NCI-H2227 treated with DMSO at 0.1 percent for 48 hours (cell line): Measurements from ENCODE around the gene BFAR.
"Not testable (repeated sequence)": the region's sequence is repeated elsewhere in the genome, so short reads cannot be mapped to it uniquely, and the experiment has no call there.

Source experiments
- DNase-seq: peaks from one replicate; lab custom pipeline; 2025; lab: John Stamatoyannopoulos, UW

The BFAR gene

DNA sequence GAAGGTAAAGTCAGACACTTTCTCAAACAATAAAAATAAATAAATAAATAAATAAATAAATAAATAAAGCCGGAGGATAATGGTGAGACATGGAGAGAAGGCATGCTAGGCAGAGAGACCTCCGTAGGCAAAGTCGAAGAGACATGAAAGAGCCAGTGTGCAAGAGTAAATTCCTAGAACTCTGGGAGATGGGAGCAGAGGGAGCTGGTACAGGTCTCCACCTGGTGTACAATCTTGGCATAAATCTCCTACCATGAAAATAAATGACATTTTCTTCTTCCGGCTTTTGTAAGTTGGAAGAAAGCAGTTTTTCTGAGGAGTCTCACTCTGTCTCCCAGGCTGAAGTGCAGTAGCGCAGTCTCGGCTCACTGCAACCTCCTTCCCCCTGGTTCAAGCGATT lies 69.1 kb downstream of the BFAR start:
- DNase-seq = not testable (repeated sequence)

DNA sequence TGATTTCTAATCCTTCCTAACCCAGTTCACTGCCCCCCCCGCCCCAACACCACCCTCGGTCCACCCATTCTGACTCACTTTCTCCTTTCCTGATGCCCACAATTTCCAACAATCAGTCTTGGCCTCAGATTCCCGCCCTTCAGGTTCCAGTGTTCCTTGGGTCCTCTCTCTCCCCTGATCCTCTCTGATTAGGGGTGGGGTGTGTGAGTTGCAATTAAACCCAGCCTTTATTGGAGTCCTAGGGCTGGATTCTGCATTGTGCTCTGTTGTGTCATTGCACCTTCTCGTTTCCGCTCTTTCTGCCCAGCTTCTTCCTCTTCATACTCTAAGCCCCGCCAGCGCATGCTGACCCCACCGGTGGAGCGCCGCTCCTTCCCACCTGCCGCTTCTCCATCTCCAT lies 69.9 kb downstream of the BFAR start:
- DNase-seq = not testable (repeated sequence)

DNA sequence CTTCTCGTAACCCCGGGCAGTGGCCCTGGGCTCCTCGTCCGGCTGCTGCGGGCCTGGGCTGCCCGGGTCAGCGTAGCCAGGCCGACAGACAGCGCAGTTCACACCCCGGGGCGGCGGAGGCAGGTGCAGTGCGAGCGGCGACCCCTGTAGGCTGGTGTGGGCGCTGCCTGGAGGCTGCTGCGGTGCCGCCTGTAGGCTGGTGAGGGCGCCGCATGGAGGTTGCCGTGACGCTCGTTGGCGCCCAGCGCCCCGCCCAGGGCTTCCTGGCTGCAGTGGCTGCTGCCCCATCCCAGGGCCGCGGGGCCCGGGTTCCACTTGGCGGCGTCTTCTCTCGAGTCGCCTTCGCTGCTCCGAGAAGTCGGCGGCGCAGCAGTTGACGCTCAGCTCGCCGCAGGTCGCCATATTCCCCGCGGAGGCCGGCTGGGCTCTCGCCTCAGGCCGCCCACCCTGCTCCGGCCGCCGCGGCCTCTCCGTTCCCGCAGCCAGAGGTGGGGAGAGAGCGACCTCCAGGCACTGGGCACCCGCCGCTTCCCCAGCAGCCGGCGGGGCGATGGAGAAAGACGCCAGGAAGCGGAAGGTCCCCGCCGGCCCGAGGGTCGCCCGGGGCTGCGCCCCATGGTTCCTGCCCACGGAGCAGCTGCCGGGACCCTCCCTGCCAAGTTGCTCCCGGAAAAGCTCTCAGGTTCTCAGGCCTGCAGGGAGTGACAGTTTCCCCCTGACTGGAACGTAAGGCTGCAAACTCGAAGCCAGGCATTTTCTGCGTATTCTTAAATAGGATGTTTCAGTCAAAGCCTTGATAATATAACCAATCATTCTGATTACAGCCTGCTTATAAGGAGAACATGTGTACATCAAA lies 70.6 kb downstream of the BFAR start, which contains the start of gene NPIPA3:
TSS of gene NPIPA3 (plus strand) at position 256 of the 856 bp plus-strand sequence. CDS start 5,533 bp downstream, outside the sequence.
- DNase-seq = not testable (repeated sequence)
